ENCODE results near the gene PLXNA2.

The PLXNA2 gene

DNA sequence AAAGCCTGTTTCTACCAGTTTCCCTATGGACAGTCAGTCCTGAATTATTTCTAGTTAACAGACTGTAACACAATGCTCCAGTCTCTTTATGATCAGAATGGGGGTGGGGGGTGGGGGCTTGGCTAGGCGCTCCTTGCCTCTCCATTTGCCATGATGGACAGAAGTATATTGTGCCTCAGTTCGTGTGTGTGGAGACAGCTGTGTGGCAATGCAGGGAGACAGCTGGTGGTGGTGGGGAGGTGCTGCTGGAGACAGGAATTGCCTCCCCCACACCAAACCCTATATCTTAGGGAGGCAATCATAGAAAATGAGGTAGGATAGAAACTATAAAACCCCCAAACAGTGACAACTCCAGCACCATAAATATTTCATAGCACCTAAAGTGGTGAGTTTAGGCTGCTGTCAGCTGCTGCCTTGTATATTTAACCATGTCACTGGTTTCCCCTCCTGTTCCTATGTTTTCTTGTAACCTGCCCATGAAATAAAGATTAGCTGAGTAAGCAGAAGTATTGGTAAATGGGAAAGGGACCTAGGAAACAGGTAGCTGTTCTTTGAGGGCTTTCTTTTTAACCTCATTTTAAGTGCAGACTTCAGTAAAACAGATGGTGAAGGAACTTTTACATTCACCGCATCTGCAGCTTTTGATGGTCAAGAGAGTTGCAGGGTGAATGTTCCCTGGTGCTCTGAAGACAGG is 3.4 kb downstream of the PLXNA2 start:
- DNase-seq: no peak

DNA sequence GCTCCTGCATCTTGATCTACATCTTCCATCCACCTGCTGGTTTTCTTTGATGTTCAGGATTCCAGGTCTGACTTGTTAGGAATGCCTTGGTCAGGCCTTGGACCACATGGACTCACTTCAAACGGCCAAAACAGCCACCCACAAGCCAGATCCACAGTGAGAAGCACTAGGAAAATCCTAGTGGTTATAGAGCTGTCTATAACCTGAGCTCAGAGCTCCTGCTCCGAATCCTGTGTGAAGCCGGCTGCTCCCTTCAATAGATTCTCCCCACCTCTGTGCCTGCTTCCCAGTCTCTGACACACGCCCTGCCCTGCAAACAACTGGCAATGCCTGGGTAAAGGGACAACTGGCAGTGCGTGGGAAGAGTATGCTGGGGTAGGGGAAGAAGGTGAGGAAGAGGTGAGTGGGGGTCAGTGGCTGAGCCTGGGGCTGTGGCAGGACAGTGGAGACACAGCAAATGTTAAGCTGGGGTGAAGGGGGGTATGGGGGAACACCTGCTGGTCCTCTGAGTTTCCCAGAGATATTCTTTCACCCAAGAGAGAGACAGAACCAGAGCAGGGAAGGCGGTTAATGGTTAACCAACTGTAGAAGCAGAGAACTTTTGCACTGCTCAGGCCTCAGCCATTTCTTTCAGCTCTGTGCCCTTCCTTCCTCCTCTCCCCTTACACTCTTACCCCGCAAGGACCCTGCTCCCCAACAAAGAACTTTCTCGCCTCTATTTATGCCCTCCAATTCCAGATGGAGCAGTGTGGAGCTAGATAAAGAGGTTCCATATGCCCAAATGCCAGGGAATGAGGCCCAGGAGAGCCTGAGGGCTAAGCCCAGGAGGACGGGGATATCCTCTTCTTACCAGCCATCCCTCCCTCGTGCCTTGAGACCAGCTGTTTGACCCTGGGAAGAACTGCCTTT is 4.5 kb downstream of the PLXNA2 start:
- DNase-seq: no peak

DNA sequence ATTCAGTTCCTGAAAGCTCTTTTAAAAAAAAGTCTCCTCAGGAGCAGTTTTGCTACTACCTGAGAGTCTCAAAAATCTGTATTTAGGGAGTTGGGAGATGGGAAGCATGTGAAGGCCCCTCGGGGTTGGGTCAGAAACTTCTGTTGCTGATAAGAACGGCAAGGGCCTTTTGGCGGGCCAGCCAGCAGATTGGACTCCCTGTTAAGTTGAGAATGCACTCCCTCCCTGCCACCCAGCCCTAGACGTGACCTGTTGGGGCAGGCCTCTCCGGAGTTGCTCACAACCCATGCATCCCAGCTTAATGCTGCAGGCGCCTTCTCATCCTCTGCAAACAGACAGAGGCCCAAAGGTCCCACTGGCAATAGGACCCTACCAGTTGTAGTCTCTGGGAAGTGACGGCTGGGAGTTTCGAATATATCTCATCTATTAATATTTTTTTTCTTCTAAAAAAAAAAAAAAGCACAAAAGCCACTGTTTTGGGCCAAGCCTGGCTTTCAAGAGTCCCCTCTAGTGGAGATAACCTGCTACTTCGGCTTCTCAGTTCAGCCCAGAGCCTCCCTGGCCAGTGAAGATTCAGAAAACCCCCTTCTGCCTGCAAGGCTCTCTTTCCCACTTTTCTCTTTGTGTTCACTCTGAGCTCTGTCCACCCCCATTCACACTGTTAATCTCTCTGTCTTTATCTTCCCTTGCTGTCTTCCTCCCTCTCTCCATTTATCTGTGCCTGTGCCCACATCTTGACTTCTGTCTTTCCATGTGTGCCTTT is 5.3 kb downstream of the PLXNA2 start:
- no peak for DNase-seq

DNA sequence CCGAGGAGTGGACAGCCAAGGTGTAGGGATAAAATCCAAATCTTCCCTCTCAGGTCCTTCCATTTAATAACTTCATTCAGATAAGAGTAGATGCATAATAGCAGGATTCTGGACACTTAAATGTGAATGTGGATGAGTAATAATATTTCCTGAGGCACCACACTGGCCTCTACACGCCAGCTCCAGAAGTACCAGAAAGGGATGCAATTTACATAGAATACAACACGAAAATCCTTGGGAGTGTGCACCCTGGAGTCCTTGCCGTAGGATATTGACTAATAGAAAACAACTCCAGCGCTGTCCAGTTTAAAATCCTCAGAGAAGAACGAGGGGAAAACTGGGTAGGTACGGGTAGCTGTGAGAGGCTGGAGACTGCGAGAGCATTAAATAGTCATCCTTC is 6.9 kb downstream of the PLXNA2 start:
- DNase-seq: no peak

DNA sequence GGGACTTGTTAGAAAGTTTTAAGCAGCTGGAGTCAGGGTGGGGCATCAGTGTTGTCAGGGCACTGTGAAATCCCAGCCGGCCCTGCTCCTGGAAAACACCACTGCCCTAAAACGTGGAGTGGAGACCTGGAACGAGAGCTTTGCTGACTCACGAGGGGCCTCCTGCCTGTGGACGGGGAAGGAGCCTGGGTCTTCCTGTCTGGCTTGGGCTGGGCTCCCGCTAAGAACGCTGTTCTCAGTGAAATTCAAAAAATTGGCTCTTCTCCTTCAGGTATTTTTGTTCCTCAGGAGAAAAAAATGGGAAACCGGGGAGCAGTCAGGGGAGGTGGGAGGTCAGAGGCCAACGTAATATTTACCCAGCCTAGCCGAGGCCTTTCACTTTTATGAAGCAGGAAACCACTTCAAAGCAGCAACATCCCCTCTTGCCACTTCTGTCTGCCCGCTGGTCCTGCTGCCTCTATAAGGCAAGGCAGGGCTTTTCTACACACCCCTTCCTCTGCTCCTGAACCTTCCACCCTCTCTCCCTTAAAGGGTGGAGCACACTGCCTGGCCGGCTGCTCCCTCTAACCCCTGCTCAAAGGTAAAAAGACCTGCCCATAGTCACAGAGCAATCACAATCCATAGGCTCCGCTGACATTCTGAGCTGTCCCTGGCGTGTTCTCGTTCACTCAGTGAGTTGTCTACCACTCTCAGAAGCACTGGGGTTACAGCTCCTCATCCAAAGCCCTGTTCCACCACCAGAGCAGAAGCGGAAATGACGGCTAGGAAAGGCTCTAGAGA is 8.0 kb downstream of the PLXNA2 start:
- DNase-seq: no peak

DNA sequence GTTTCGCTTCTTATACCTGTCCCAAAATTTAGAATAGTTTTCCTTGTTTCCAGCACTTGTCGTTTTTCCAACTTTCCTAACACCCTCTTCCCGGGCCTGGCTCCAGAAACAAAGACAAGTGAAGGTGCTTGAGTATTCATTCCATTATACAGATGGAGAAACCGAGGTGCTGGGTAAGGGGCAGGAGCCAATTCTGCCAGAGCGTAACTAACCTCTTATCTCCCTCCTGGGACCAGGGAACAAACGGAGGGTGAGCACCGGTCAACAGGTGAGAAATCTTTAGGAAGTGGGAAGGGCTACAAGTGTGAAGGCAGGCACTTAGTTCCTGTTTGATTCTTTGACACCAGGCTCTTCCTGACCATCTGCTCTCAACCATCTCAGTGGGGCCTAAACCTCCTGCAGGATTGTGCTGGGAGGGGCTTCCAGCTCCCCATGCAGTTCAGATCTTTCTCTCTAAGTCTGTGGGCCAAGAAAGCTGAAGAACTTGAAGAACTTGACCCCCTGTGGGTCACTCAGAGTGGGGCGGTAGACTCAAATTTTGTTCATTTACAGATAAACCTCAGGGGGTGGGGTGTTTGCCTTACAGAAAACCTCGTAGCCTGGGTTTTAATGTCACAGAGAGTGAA is 8.7 kb downstream of the PLXNA2 start:
- DNase-seq: no peak

DNA sequence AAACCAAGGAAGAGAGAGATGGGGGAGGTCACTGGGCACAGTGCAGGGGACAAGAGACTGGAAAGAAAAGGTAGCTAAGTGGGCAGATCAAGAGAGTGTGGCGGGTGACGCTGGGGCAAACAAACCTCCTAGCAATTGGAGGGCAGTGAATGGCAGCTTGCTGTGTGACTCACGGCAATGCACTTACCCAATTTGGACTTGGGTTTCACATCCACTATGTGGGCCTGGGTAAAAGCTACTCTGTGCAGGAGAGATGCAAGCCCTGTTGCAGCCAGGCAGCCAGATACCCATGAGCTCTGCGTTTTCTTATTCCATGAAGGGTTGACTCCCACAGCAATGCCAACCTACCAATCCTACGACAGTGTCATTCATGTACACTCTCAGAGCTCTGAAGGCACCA is 9.5 kb downstream of the PLXNA2 start:
- no peak for DNase-seq

DNA sequence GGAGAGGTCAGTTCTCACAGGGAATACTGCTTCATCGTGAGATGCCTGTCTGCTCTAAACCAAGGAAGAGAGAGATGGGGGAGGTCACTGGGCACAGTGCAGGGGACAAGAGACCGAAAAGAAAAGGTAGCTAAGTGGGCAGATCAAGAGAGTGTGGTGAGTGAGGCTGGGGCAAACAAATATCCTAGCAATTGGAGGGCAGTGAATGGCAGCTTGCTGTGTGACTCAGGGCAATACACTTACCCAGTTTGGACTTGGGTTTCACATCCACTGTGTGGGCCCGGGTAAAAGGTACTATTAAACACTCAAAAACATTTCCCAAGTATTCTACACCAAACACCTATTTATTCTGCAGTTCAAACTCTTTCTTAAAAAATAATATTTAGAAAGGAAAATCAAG is 10.2 kb downstream of the PLXNA2 start:
- no peak for DNase-seq

DNA sequence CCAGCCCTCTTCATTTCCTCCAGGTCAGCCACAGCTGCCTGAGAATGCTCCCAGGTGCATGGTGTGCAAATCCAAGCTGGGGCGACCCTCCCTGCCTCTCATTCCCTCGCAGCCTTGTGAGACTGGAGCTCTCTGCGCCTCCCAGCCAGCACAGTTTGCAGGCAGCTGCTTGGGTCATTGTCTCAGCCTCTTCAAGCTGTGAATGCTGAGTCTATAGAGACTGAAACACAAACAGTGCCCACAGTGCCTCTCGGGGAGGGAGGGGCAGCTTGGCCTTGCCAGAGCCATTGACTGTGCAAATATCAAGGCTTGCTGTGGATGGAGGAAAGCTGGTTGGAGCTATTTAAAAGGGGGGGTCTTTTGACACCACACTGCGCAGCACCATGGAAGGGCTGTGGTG is 10.6 kb downstream of the PLXNA2 start:
- no peak for DNase-seq

DNA sequence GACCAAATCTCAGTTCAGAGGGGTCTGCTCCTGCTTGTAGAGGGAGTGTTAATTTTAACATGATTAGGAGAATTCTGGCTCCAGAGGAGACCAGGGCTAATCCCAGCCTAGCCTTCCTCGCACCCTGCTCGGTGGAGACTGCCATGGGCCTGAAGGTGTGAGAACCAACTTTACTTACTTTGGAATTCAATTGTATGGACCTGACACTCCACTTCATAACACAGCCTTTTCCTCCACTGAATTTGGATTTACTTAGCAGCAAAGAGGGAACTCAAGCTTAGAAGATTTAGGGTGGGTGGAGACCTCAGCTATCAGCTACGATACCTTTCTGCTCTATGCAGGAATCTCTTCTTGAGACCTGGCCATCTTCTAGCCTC is 11.5 kb downstream of the PLXNA2 start:
- DNase-seq: no peak

DNA sequence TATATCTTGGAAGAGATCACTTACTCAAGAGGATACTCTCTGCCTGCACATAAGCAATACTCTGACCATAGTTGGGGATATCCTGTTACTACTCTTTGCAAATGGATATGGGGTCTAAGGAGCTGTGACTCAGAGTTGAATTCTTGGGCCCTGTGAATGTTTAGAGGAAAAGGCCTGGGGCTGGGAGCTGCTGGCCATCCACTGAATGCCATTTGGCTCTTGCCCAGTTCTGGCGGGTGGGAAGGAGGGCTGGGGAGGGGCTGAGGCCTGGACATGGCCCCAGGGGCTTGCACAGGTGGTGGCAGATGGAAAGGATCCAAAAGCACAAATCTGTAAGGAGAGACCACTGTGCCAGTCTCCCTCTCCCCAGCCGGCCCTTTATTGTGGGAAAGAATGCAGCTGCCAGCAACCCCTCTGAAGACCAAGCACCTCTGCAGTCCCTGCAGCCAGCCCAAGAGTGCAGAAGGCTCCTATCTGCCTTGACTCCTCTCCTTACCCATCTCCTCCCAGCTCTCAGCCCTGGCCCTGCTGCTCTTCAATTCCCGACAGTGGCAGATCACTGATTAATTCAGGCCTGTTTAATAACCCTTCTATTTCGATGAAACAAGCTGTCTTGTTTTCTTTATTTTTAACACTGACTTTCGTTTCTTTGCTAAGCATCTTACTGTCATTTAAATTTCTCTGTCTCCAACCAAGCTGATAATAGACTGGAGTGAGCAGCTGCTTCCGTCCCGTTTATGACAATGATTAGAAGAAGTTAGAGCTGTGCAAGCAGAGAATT is 12.1 kb downstream of the PLXNA2 start:
- no peak for DNase-seq

DNA sequence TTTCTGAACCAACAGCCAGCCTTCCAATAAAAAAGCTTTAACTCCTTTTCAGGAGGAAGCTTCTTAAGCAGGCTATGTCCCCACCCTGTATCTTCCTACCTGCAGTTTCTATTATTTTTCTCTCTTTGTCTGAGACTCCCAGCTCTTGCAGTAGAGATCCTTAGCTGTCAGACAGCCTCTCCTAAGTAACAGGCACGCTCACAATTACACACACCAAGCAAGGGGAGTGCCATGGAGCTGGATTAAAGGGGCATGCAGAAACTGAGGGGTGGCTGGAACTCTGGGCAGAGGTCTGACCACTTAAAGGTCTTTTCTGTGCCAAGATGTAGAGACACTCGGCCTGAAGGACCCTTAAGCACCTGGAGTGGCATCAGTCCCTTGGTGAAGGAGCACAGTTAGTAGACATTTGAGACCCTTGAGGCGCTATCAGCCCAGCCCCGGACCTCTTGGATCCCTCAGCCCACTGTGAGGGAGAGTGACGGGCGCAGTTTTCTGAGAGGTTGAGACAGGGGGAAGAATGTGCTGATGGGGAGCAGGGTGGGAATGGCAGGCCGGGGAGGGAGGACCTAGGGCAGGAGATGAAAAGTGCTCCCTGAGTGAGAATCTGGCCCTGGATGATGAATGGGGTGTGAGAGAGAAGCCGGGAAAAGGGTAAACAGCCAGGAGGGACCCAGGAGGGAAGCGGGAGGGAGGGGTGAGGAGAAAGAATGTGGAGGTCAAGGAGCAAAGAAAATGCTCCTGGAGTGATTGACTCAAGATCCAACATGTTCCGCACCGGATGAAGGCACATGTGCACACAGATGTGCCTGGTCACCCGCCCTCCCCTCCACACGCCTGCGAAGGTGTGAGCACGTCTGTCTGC is 13.3 kb downstream of the PLXNA2 start:
- DNase-seq: no peak

DNA sequence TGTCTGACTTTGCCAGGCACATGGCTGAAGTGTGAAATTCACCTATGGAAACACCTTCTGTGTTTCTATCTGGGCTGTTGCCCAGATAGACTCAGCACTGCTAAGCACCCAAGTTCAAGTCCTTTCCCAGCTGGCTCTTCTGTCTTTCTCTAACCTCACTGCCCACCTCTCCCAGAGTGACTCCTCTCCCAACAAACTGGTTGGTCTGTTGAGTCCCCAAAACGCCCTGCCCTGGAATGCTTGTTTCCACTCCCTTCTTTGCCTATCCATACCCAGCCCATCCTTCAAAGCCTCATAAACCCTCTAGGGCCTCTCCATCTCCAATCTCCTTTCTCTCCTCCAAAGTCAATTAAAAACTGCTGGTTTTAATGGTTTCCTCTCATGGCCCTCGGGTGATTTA is 15.6 kb downstream of the PLXNA2 start:
- no peak for DNase-seq

DNA sequence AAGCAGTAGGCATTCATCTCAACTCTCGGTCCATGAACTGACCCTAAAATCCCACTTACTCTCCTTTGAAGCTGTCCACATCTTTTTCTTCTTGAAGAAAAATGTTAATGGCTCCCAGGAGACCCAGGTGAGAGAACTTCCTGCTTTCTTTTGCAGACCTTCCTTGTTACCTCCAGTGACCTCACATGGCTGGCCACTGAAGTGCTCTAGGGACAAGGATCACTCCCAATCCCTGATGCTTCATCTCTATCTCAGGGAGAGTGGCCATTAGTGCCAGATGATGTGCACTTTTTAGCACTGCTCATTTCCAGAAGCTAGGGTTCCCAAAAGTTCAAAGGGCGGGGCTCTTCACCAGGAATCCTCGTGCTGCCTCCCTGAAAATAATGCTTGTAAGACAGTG is 16.2 kb downstream of the PLXNA2 start:
- DNase-seq: no peak

DNA sequence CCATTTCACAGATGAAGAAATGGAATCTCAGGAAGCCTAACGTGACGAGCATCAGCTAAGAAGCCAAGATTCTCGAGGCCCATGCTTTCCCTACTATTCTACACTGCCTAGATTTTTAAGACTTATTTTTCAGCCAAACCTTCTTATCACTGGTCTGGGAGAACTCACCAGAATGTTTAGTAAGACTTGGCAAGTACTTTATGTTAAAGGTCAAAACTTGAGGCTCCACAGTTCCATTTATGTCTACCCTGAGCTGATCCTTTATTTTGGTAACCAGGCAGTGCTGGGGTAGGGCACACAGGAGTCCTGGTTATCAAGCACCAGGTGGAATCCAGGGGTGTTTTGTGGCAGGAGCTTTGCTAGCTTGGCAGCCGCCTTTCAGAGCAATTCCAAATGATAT is 16.8 kb downstream of the PLXNA2 start:
- DNase-seq: no peak

DNA sequence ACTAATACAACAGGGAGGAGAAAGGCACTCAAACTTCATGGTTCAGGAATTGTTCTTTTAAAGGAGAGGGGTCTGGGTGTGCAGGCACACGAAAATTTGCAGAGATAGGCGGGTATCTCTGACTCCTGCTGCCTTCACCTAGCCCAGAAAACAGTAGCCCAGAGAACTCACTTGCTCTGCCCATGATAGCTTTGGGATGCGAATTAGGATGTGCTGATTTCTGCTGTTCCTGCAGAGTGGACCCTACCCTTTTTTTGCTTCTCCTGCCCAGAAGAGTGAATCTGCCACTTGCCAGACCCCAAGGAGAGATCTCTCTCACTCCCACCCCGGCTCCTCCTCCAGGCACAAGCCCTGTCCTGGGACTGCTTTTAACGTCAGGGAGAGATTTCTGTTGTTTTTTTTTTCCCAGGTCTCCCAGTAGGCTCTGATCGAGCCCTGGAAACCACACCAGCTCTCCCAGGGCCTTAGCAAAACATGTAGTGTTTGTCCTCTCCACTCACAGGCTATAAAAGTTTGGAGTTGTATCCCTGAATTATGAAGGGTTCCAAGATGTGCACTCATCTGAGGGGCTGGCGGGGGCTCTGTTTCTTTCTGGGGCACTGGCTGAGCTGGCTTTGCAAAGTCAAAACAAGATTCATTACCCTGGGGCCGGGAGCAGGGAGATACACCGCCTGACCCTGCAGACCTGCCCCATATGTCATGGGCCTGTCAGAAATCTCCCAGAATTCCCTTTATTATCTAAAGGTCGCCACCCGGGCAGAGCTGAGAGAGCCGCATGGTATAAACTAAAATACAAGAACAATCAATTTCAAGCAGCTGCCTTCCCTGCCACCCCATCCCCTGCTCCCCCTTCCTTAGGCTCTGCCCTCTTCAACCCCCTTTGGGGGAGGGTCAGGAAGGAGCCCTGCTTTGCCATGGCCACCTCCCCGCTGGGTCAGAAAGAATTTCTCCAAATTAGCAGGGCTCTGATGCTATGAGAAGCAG is 17.9 kb downstream of the PLXNA2 start:
- DNase-seq: no peak

DNA sequence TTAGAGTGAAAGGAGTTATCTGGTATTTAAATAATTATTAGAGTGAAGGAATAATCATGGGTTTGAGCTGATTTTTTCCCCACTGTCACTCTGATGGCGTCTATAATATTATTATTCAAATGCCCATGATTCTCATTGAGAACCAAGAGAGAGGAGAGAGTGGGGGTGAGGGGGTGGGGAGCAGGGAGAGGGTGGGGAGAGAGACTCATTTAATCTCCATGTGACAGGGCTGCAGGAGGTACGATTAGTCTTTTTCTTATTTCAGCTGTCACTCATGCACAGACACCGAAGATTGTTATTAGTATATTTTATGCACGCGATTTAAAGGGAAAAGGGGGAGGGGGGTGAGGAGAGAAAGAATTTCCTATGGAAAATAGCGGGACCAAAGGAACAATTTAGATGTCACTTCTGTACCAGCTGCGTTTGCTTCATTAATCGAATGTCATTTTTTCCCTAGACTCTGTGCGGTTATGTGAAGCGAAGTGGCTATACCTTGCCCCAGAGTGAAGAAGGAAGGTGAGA is 19.9 kb downstream of the PLXNA2 start:
- no peak for DNase-seq

DNA sequence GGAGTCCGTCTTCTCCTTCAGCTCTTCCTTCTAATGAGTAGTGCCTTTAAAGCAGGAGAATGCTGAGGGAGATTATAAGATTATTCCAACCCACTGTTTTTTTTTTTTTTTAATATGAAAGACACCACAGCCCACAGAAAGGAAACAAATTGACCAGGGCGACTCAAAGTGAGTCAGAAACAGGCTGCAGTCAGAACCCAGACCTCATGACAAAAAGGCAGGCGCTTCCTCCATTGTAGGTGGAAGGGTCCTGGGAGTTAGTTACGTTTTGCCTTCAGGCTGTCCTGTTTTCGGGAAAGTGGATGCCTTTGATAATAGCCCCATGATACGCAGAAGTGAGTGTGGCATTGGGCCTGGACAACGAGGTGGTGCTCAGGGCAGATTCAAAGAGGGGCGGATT is 21.0 kb downstream of the PLXNA2 start:
- no peak for DNase-seq
